ENCODE results near the gene GALNTL6.

GALNTL6 gene

GRCh38 chr4:172830295-172830764 lies 1017.1 kb downstream of the GALNTL6 start:
- Histone ChIP-seq H3K27ac (replicated peaks) (no peak overlapping the region), H3K27me3 (ENCODE audit: insufficient read depth, poor library complexity, severe bottlenecking) (no peaks in the 10 kb centered on the region), H3K4me3 (replicated peaks; ENCODE audit: insufficient read depth, low read length) (no peak overlapping the region)
- TF ChIP-seq GABPA (IDR thresholded peaks at IDR 0.05; ENCODE audit: low read depth) (no peak), REST (IDR thresholded peaks at IDR 0.05; ENCODE audit: insufficient replicate concordance, low read depth) (no peak), POLR2AphosphoS5 (IDR thresholded peaks at IDR 0.05; ENCODE audit: low read depth) (no peak), SPI1 (IDR thresholded peaks at IDR 0.05; ENCODE audit: borderline replicate concordance, low read depth) (no peak), CTCF (IDR thresholded peaks at IDR 0.05; ENCODE audit: insufficient read depth, low read length) (no peak)
- no peak for DNase-seq (ENCODE audit: low read depth in 1 of 2, low spot score in 1 of 2)

GRCh38 chr4:172836661-172837060 lies 1023.5 kb downstream of the GALNTL6 start:
- TF ChIP-seq REST (IDR thresholded peaks at IDR 0.05; ENCODE audit: insufficient replicate concordance, low read depth) (no peak), GABPA (IDR thresholded peaks at IDR 0.05; ENCODE audit: low read depth) (no peak), CTCF (IDR thresholded peaks at IDR 0.05; ENCODE audit: insufficient read depth, low read length) (no peak), SPI1 (IDR thresholded peaks at IDR 0.05; ENCODE audit: borderline replicate concordance, low read depth) (no peak), POLR2AphosphoS5 (IDR thresholded peaks at IDR 0.05; ENCODE audit: low read depth) (no peak)
- peaks cover 3% of the 10 kb centered on the region for H3K27me3 ChIP-seq (ENCODE audit: insufficient read depth, poor library complexity, severe bottlenecking)
- no peak overlapping the region for H3K4me3 ChIP-seq (replicated peaks; ENCODE audit: insufficient read depth, low read length)
- no peak overlapping the region for H3K27ac ChIP-seq (replicated peaks)
- no peak for DNase-seq (ENCODE audit: low read depth in 1 of 2, low spot score in 1 of 2)

GRCh38 chr4:172838111-172838510 lies 1024.9 kb downstream of the GALNTL6 start:
- Histone ChIP-seq H3K27ac (replicated peaks) (no peak overlapping the region), H3K27me3 (ENCODE audit: insufficient read depth, poor library complexity, severe bottlenecking) (peaks cover 3% of the 10 kb centered on the region), H3K4me3 (replicated peaks; ENCODE audit: insufficient read depth, low read length) (no peak overlapping the region)
- no peak for DNase-seq (ENCODE audit: low read depth in 1 of 2, low spot score in 1 of 2)
- TF ChIP-seq SPI1 (IDR thresholded peaks at IDR 0.05; ENCODE audit: borderline replicate concordance, low read depth) = no peak
- TF ChIP-seq POLR2AphosphoS5 (IDR thresholded peaks at IDR 0.05; ENCODE audit: low read depth) = no peak
- no peak for TF ChIP-seq CTCF (IDR thresholded peaks at IDR 0.05; ENCODE audit: insufficient read depth, low read length)
- TF ChIP-seq REST (IDR thresholded peaks at IDR 0.05; ENCODE audit: insufficient replicate concordance, low read depth) = no peak
- no peak for TF ChIP-seq GABPA (IDR thresholded peaks at IDR 0.05; ENCODE audit: low read depth)

Data from HL-60 (cell line).